ENCODE results near the gene MED22.
"Not testable (repeated sequence)": the region's sequence is repeated elsewhere in the genome, so short reads cannot be mapped to it uniquely, and the experiment has no call there.

MED22 gene

DNA sequence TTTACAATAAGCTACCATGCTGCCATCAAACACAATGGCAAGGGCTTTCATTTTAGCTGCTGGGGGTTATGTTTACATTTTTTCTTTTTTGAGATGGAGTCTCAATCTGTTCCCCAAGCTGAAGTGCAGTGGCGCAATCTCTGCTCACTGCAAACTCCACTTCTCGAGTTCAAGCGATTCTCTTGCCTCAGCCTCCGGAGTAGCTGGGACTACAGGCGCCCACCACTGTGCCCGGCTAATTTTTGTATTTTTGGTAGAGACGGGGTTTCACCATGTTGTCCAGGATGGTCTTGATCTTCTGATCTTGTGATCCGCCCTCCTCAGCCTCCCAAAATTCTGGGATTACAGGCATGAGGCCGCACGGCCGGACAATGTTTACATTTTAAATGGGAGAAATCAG lies 13.0 kb downstream of the MED22 start:
- DNase-seq (ENCODE audit: low read depth) = not testable (repeated sequence)

DNA sequence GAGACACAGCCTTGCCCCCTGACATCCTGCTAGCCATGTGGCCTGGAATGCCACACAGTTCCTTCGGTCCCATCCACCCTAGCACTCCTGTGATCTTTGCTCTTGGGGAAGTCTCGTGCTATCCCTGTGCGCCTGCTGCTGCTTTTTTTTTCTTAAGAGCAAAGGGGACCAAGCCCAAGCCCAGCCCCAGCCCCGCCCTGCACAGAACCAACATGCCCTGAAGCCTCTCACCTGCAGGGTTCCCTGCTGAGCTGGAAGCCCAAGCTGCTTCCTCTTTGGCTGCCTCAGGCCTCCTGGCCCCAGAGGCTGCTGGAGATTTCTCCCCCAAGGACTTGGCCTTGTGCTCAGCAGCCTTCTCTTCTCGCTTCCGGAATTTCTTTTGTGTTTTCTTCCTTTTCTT lies 13.8 kb downstream of the MED22 start:
- no peak for DNase-seq (ENCODE audit: low read depth)

DNA sequence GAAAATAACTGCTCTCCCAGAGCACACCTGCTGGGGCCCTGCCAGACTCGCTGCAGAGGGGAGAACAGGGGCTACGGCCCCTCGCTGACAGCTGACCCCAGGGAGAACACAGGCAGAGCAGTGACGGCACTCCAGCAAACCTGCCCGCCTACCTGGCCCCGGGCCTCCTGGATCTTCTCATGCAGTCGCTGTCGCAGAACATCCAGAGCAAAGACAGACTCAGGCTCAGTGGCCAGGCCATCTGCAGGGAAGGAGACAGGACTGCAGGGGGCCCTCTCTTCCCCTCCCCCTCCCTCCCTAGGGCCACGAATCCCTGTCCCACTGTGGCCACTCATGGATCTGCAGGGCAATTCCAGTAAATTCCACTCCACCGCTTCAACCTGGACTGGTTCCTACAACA lies 14.4 kb downstream of the MED22 start:
- no peak for DNase-seq (ENCODE audit: low read depth)

DNA sequence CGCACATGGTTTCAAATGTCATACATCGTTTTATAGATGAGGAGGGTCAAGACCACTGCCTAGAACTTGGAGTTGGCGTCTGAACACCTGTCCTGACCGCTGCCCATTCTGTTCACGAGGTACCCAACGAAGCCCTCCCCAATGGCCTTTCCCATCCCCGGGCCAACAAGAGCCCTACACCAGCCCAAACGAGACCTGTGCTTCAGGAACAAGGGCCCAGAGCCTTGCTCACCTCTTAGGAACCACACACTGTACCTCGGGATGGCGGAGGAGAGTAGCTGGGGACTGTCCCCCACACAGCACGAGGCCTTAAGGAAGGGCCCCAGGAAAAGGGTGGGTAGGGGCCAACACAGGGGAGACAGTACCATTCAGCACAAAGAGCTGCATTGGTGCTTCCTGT lies 14.9 kb downstream of the MED22 start:
- DNase-seq (ENCODE audit: low read depth) = no peak

DNA sequence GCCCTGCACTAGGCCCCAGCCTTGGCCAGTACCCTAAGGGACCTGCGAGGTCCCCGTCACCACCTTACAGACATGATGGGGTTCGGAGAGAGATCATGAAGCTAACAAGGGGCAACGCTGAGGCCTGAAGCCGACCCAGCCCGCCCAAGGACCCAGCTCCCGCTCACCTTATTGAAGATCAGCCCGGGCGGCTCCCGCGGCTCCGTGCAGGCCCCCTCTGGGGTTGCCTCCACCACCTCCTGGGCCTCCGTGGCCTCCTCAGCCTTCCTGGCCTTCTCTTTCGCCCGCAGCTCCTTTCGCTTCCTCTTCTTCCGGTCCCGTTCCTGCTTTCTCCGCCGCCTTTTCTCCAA lies 15.6 kb downstream of the MED22 start:
- DNase-seq (ENCODE audit: low read depth) = no peak

DNA sequence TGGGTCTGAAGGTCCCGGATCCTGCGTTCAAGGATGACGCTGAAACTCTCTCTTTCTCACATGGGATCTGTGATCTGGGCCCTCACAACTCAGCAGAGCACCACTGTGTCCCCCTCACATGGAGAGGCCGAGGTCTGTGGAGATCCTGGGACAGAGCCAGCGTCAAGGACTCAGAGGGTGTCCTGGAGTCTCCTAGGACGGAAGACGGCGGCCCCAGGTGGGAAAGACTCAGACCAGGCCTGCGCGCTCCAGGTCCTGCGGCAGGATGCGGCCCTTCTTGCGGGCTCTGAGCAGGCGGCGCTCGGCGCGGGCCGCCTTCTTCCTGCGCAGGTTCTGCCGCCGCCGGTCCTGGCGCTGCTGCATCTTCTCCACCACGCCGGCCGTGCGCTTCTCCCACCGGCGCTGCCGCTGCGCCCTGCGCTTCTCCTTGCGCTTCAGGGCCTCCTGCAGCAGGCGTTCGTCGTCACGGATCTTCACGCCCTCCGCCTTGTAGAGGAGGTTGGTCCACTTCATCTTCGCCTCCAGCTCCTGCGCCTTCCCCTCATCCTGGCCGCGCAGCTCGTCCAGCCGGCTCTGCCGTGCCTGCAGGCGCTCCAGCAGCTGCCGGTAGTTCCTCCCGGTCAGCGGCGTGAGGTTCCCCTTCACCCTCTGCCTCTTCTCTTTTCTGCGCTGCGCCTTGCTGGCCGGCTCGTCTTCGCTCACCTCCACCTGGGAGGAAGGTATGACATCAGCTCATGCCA lies 16.1 kb downstream of the MED22 start:
- DNase-seq (ENCODE audit: low read depth) = no peak

DNA sequence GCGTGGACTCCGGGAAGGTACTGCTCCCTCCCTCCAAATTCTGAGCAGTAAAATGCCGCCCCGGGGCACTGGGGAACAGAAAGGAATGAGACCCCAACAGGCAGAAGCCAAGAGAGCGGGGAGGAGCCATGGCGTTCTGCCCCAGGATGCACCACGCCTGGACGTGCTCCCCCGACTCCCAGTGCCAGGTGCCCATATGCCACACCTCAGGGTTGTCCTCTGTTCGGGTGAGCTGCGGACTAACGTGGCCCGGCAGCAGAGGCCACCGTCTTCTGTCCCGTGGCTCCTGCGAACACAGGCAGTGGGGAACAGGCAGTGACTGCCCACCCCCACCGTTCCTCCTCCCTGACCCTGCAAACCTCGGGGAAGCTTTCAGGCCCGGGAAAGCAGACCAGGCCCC lies 16.7 kb downstream of the MED22 start:
- no peak for DNase-seq (ENCODE audit: low read depth)

DNA sequence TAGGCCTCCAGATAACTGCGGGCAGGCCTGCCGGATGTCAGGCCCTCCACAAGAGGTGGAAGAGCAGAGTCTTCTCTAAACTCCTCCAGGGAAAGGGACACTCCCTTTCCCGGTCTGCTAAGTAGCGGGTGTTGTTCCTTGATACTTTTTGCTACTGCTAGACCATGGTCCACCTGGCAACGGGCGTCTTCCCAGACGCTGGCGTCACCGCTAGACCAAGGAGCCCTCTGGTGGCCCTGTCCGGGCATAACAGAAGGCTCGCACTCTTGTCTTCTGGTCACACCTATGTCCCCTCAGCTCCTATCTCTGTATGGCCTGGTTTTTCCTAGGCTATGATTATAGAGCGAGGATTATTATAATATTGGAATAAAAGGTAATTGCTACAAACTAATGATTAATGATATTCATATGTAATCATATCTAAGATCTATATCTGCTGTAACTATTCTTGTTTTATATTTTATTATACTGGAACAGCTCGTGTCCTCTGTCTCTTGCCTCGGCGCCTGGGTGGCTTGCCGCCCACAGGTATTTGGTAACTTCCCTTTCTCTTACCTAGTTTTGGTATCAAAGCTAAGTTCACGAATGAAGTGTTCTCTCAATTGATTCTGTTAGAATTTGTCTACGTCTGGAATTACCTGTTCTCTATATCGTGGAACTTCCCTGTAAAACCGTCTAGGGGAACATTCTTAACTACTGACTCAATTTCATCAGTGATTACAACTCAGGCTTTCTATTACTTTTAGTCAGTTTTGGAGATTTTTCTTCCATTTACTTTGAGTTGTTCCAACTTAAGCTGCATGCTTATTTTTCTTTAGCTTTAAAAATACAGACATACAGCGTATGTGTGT lies 18.4 kb downstream of the MED22 start:
- not testable (repeated sequence) for DNase-seq (ENCODE audit: low read depth)

DNA sequence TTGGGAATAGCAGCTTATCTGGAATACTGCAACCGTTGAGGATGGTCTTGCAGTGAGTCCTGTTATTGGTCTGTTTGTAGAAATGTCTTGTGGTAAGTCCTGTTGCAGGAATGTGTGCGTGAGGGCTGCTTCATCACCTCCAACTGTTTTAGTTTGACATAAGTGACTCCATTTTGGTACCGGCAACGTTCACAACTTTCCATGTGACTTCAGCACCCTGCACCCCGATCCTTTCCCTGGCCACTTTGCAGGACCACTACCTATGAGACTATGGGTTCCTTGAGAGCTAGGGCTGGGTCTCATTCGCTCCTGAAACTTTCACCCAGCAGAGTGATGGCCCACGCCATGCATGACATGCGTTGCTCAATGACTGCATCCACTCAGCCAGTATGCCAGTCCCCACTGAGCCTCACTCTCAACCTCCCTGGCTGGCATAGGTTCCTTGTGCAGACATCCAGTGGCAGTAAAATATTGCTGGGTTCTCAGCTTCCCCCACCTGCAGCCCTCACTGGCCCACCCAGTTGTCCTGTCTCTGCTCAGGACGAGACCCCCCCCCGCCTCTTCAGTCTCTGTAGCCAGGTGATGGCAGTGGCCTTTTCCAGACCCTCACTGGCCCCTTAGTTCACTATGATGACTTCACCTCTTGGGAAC lies 20.0 kb downstream of the MED22 start:
- no peak for DNase-seq (ENCODE audit: low read depth)

DNA sequence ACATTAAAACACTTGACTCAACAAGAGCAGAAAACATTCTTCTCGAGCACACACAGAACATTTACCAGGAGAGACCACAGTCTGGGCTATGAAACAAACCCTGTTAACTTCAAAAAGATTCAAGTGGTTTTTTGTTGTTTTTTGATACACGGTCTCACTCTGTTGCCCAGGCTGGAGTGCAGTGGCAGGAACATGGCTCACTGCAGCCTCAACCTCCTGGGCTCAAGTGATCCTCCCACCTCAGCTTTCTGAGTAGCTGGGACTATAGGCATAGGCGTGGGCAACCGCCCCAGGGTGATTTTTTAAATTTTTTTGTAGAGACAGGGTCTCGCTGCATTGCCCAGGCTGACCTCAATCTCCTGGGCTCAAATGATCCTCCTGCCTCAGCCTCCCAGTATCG lies 20.9 kb downstream of the MED22 start:
- not testable (repeated sequence) for DNase-seq (ENCODE audit: low read depth)

DNA sequence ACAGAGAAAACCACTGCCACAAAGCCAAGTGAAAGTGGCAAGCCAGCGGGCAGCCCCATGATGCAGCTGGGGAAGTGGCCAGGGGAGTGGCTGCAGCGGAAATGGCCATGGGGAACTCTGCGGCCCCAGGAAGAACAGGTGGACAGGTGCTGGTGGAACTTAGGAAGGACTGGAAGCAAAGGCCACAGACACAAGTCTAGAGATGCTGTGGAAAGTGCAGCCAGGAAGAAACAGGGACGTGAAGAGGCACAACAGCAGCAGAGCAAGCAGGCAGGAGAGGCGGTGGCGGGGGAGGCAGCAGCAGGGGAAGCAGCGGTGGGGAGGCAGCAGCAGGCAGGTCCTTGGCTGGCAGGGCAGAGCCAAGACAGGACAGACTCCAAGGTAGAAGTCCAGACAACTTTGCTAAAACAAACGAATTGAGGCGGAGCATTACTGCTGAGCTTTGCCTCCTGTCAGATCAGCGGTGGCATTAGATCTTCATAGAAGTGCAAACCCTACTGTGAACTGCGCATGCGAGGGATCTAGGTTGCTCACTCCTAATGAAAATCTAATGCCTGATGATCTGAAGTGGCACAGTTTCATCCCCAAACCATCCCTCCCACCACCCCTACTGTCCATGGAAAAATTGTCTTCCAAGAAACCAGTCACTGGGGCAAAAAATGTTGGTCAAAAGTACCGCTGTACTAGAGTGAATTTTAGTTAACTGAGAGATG lies 23.8 kb downstream of the MED22 start:
- no peak for DNase-seq (ENCODE audit: low read depth)

DNA sequence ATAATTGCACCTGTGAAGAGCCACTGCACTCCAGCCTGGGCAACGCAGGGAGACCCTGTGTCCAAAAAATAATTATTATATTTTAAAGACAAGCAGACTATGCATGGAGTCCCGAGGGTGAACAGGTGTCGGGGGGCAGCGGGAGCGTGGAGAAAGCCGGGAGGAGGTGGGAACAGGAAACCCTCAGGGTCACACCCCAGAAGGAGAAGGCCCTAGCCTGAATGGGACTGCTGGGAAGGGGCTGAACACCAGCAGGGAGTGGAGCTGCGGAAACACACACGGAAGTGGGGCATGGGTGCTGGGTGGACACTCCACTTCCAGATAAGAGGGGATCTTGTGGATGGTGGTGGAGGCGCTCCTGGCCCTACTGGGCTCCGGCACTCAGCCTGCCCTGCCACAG lies 24.7 kb downstream of the MED22 start:
- DNase-seq (ENCODE audit: low read depth) = no peak

DNA sequence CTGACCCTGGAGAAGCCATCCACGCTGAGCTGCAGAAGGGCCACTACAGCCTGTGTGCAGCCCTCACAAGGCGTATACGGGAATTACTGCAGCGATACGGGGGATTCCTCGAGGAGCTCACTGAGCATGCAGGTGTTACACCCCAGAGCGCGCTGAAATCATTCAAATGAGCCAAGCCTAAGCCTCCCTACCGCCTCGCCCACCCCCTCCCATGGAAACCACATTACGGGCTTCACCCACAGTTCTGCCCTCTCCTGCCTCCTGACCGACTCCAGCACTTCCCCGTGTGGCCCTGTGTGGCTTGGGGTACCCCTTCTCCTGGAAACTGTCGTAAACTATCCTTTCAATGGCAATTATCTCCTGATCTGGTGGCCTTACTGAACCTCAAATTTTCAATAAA lies 25.2 kb downstream of the MED22 start:
- DNase-seq (ENCODE audit: low read depth) = no peak

DNA sequence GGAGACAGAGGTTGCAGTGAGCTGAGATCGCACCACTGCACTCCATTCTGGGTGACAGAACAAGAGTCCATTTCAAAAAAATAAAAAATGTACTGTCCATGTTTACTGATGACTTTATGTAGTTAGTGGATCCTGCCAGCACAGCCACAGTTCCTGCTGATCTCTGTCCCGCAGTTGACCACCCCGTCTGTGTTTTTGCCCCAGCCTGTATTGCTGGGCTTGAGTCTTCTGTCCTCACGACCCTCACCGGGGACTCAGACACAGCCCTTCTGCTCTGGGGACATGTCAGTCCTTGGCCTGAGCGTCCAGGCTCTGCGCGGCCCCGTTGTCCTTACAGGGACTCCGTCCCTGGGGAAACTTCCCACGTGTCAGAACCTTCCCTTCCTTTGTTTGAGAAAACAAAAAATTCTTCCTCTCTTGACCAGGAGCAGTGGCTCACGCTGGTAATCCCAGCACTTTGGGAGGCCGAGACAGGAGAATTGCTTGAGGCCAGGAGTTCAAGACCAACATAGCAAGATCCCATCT lies 26.5 kb downstream of the MED22 start:
- DNase-seq (ENCODE audit: low read depth) = no peak

DNA sequence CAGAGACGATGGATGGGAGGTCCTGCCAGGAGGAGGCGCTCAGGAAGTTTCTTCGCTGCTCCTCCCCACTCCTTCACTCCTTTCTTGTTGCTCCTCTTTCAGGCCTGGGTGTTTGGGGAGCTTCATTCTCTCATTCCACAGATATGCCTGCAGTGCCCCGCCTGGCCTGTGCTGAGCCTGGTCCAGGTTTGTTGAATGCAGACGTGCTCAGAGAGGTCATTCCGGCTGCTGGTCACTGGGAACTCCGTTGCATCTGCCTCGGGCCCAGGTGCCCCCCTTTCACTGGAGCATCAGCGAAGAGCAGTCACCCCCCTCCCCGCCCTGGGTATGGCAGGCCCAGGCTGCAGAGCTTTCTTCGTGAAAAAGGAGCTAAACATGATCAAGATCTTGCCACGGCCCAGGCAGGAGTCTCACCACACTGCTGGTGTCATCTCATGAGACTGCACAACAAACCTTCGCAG lies 27.5 kb downstream of the MED22 start:
- DNase-seq (ENCODE audit: low read depth) = no peak

DNA sequence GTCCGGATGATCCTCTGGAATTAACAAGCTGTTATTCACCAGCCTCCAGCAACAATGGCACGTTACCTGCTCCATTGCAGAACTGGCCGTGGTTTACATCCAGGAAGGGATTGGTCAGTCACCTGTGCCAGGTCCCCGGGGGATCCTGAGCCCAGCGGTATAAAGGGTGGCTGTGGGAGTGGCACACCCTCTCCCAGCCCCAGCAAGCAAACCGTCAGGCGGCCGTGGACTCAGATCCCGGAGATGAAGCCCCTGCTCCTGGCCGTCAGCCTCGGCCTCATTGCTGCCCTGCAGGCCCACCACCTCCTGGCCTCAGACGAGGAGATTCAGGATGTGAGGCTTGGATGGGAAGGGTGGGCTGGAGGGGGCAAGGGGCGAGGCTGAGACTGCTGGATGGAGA lies 30.4 kb downstream of the MED22 start:
- DNase-seq (ENCODE audit: low read depth) = not testable (repeated sequence)

DNA sequence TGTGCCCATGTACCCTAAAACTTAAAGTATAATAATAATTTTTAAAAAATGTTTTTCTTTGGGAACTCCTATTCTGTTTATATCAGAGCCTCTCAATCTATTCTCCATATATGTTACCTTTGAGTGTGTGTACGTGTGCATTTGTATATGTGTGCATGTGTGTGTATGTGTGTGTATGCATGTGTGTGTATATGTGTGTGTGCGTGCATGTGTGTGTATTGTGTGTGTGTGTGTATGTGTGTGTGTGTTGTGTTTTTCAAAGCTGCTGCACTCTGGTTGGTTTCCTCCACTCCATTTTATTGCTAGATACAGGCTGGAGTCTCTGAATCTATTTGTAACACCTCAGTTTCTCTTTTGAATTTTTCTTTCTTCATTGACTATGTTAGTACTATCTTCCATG lies 31.9 kb downstream of the MED22 start:
- DNase-seq (ENCODE audit: low read depth) = no peak

DNA sequence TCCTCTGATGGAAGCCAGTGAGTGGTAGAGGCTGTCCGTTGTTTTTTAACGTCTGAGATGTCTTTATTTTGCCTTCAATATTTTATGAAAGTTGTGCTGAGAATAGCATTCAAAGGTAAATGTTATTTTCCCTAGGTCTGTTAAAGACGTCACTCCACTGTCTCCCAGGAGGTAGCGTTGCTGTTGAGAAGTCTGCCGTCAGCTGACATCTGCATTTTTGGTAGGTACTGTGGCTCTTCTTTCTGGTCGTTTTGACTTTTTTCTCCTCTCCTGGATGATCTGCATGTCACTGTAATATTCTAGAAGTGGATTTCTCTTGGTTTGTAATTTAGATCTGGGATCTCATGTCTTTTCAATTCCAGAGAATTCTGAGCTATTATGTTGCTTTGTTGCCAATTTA lies 38.3 kb downstream of the MED22 start:
- DNase-seq (ENCODE audit: low read depth) = no peak

DNA sequence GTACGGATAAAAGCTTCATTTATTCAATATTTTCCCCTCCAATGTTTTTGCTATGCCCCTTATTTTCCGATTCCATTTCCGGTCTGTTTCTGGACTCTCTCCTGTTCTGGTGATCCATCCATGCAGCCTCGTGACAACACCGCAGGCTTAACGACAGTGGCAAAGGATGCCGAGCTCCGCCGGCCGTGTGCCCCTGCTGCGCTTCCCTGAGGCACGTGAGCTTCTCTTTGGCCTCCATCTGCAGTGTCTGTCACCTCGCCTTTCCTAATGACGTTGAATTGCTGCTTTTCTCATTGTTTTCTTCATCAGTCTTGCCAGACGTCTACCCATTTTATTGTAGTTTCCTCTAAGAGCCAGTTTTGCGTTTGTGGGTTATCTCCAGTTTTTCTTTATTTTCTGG lies 40.6 kb downstream of the MED22 start:
- no peak for DNase-seq (ENCODE audit: low read depth)

DNA sequence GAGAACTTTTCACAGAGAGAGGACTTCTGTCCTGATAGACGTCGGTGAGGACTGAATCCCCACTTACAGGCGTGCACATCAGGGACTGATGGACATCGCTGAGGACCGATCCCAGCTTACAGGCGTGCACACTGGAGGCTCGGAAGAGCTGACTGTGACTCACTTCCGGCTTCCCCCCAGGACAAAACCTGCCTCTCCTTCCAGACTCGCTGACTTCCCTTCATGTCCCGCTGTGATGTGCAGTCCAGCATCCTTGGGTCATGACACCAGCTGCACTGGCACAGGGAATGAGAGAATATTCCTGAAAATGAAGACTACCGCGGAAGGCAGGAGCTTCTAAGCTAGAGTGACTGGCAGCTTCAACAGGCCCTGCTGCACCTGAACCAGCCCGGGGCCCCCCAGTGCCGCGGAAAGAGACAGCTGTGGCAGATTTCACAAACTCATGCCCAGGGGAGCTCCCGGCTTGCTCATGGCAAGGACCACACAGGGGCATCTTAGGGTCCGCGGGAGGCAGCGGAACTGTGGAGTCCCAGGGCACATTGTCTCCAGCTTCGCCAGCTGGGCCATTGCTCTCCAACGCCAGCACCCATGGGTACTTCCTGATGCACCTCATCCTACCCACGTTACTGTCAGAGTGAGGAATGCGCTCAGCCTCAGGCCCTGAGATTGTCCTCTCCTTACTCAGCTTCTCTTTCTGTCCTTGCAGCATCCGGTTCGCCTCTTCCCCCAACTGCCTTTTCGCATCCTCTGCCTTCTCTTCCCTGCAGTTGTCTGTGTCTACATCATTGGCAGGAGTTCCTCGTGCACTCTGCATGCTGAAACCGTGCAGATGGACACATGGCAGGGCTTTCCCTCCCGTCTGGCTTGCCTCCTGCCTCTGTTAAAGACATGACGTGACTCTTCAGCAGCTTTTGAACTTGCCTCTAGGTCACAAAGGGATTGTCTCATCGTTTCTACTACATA lies 41.4 kb downstream of the MED22 start:
- DNase-seq (ENCODE audit: low read depth) = no peak

DNA sequence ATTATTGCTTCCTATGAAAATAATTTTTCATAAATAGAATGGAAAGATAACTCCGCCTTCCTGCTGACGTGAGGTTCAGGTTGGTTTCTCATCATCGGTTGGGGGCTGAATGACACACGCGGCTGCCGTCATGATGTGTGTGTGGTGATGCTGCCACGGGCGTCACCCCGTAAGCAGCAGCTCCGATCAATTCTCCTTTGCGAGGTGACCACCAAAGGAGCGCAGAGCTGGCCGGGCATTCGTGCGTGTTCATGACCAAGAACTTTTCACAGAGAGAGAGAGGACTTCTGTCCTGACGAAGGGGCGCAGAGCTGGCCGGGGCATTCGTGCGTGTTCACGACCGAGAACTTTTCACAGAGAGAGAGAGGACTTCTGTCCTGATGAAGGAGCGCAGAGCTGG lies 42.2 kb downstream of the MED22 start:
- no peak for DNase-seq (ENCODE audit: low read depth)
